Neural crest cell (in vitro differentiated cells): ENCODE data around the gene CDH1. TPM values are rescaled to one million over a fixed set of nuclear protein-coding genes. Genes with fewer than 3 reads are reported as not detected.

Source experiments
- DNase-seq: peaks from one replicate; pipeline ENCODE4 v3.0.0; 2021; ENCODE audit warnings: low read depth, mixed read lengths, low spot score
- H3K27ac Mint-ChIP-seq: one replicate; pipeline ENCODE4 v1.8.0; 2021; ENCODE audit warnings: mild to moderate bottlenecking, mixed read lengths; ENCODE audit not compliant: unreplicated experiment
- H3K27me3 Mint-ChIP-seq: 2 replicates; pipeline ENCODE4 v1.8.0; 2021; ENCODE audit warnings: low read depth, mild to moderate bottlenecking, mixed read lengths
- H3K36me3 Mint-ChIP-seq: 2 replicates; pipeline ENCODE4 v1.8.0; 2021; ENCODE audit warnings: low read depth, mild to moderate bottlenecking, mixed read lengths
- H3K4me1 Mint-ChIP-seq: 2 replicates; pipeline ENCODE4 v1.8.0; 2021; ENCODE audit warnings: mixed read lengths
- H3K4me3 Mint-ChIP-seq: one replicate; pipeline ENCODE4 v1.8.0; 2021; ENCODE audit warnings: mild to moderate bottlenecking, mixed read lengths
- H3K9me3 Mint-ChIP-seq: 2 replicates; pipeline ENCODE4 v1.8.0; 2021; ENCODE audit warnings: mixed read lengths
- CTCF ChIP-seq: fragments of 200-600 bp; sonication (generic); conservative IDR thresholded peaks from 2 replicates; pipeline ENCODE4 v1.5.0; 2021; ENCODE audit warnings: antibody characterized with exemption, mild to moderate bottlenecking
- total RNA-seq: library from RNA; stranded (reverse); gene quantifications from 2 replicates; pipeline ENCODE4 v1.2.1, GENCODE V29; 2021

CDH1 gene
- total RNA-seq, 1 donor from 2014 or later, result 1.1 TPM

DNA sequence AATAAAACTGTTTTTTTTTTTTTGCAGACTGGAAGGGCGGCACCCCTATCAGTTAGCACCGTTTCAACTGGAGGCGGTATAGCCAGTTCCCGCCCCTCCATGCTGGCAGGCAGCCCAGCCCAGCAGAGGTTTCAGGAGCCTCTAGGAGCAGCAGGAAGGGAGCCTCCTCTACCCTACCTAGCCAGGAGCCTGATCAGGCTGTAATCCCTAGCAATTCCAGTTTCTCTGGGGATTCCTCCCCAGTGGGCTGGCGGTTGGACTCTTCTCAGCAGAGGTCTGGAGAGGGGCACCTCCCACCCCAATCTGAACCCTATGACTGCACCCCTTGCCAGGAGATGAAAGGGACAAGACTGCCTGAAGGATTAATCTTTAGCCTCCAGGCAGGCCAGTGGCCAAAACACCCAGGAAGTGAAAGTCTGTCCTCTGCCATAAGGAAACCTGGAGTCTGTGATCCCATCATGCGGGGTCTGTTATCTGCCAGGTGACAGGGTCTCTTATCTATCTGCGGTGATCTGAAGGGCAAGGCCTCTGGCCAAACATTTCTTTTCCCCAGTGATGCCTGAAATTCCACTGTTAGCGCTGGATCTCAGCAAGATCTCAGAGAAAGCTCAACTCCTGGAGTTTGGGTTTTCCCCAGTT is 4.9 kb upstream of the CDH1 start:
- no peak for DNase-seq
- Mint-ChIP-seq H3K27ac (no peak overlapping the region), H3K27me3 (peaks cover 46% of the 10 kb centered on the region), H3K4me1 (peaks cover 4% of the 10 kb centered on the region), H3K36me3 (no peaks in the 10 kb centered on the region), H3K9me3 (no peaks in the 10 kb centered on the region), H3K4me3 (no peak overlapping the region)
- TF ChIP-seq CTCF, result no peak

GRCh38 chr16:68732741-68733399 is 4.2 kb upstream of the CDH1 start:
- Mint-ChIP-seq H3K4me3 (no peak overlapping the region), H3K9me3 (no peaks in the 10 kb centered on the region), H3K36me3 (no peaks in the 10 kb centered on the region), H3K4me1 (peaks cover 7% of the 10 kb centered on the region), H3K27ac (no peak overlapping the region), H3K27me3 (peaks cover 53% of the 10 kb centered on the region)
- no peak for TF ChIP-seq CTCF
- no peak for DNase-seq

GRCh38 chr16:68733570-68733969 is 3.5 kb upstream of the CDH1 start:
- no peak for TF ChIP-seq CTCF
- Mint-ChIP-seq H3K27me3 (peaks cover 60% of the 10 kb centered on the region), H3K27ac (no peak overlapping the region), H3K36me3 (no peaks in the 10 kb centered on the region), H3K9me3 (no peaks in the 10 kb centered on the region), H3K4me3 (no peak overlapping the region), H3K4me1 (peaks cover 10% of the 10 kb centered on the region)
- no peak for DNase-seq

GRCh38 chr16:68734782-68735181 is 2.3 kb upstream of the CDH1 start:
- H3K27ac Mint-ChIP-seq, result no peak overlapping the region
- H3K36me3 Mint-ChIP-seq, result no peaks in the 10 kb centered on the region

DNA sequence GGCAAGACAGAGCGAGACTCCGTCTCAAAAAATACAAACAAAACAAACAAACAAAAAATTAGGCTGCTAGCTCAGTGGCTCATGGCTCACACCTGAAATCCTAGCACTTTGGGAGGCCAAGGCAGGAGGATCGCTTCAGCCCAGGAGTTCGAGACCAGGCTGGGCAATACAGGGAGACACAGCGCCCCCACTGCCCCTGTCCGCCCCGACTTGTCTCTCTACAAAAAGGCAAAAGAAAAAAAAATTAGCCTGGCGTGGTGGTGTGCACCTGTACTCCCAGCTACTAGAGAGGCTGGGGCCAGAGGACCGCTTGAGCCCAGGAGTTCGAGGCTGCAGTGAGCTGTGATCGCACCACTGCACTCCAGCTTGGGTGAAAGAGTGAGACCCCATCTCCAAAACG is 531 bp upstream of the CDH1 start:
- no peak overlapping the region for H3K27ac Mint-ChIP-seq
- no peak for DNase-seq
- peaks cover 11% of the 10 kb centered on the region for H3K4me1 Mint-ChIP-seq
- H3K9me3 Mint-ChIP-seq, result no peaks in the 10 kb centered on the region
- no peak for TF ChIP-seq CTCF
- peaks cover 71% of the 10 kb centered on the region for H3K27me3 Mint-ChIP-seq
- H3K4me3 Mint-ChIP-seq, result peak overlapping the region; percentile 81
- H3K36me3 Mint-ChIP-seq, result no peaks in the 10 kb centered on the region

More at GRCh38 chr16:68734782-68735181, 2.3 kb upstream of the CDH1 start:
- no peak for DNase-seq
- H3K4me1 Mint-ChIP-seq, result peaks cover 11% of the 10 kb centered on the region
- H3K27me3 Mint-ChIP-seq, result peaks cover 65% of the 10 kb centered on the region
- TF ChIP-seq CTCF, result no peak
- H3K4me3 Mint-ChIP-seq, result peak overlapping the region; percentile 6
- H3K9me3 Mint-ChIP-seq, result no peaks in the 10 kb centered on the region
